Mesothelial cell of epicardium (in vitro differentiated cells): ENCODE results near the gene CLTCL1. TPM values are rescaled to one million over a fixed set of nuclear protein-coding genes. Genes with fewer than 3 reads are reported as not detected.
A peak's percentile ranks its signal among the peaks of the same experiment; 100 is the strongest.

Source experiments
- DNase-seq, 2 experiments: peaks; one replicate each; pipeline ENCODE4 v3.0.0; 2021; ENCODE audit warnings: low spot score in 2 of 2; ENCODE audit not compliant: unreplicated experiment in 2 of 2
- H3K27ac Mint-ChIP-seq: 2 replicates; pipeline ENCODE4 v1.8.0; 2021; ENCODE audit warnings: mixed read lengths
- H3K27me3 Mint-ChIP-seq: 2 replicates; pipeline ENCODE4 v1.8.0; 2021; ENCODE audit warnings: low read depth, mixed read lengths
- H3K36me3 Mint-ChIP-seq: 2 replicates; pipeline ENCODE4 v1.8.0; 2021; ENCODE audit warnings: mixed read lengths
- H3K4me1 Mint-ChIP-seq: 2 replicates; pipeline ENCODE4 v1.8.0; 2021; ENCODE audit warnings: mixed read lengths
- H3K4me3 Mint-ChIP-seq: 2 replicates; pipeline ENCODE4 v1.8.0; 2021; ENCODE audit warnings: mild to moderate bottlenecking, moderate library complexity, mixed read lengths
- H3K9me3 Mint-ChIP-seq: 2 replicates; pipeline ENCODE4 v1.8.0; 2021; ENCODE audit warnings: mixed read lengths
- CTCF ChIP-seq: fragments of 200-600 bp; sonication (generic); IDR thresholded peaks from one replicate; pipeline ENCODE4 v1.5.0; 2021; ENCODE audit warnings: antibody characterized with exemption; ENCODE audit not compliant: unreplicated experiment
- total RNA-seq: library from RNA; stranded (reverse); gene quantifications from 3 replicates; pipeline ENCODE4 v1.2.1, GENCODE V29; 2021

Gene CLTCL1
- total RNA-seq, 1 donor from 2014 or later: 5.9 TPM

GRCh38 chr22:19149047-19149883, 142.3 kb downstream of the CLTCL1 start:
- Mint-ChIP-seq H3K27me3 (peaks cover 77% of the 10 kb centered on the region), H3K27ac (no peak overlapping the region), H3K4me1 (peaks cover 5% of the 10 kb centered on the region), H3K36me3 (no peaks in the 10 kb centered on the region), H3K9me3 (peaks cover 4% of the 10 kb centered on the region), H3K4me3 (no peak overlapping the region)
- no peak for TF ChIP-seq CTCF
- DNase-seq: peak in 1 of 2 experiments; percentile 7

GRCh38 chr22:19148417-19149046, 143.0 kb downstream of the CLTCL1 start:
- no peak for TF ChIP-seq CTCF
- no peak overlapping the region for H3K4me3 Mint-ChIP-seq
- H3K27me3 Mint-ChIP-seq: peaks cover 71% of the 10 kb centered on the region
- peaks cover 11% of the 10 kb centered on the region for H3K4me1 Mint-ChIP-seq
- H3K9me3 Mint-ChIP-seq: peaks cover under 1% of the 10 kb centered on the region
- no peak for DNase-seq
- H3K36me3 Mint-ChIP-seq: no peaks in the 10 kb centered on the region
- no peak overlapping the region for H3K27ac Mint-ChIP-seq

GRCh38 chr22:19147195-19147780, 144.2 kb downstream of the CLTCL1 start:
- Mint-ChIP-seq H3K9me3 (no peaks in the 10 kb centered on the region), H3K27me3 (peaks cover 60% of the 10 kb centered on the region), H3K36me3 (no peaks in the 10 kb centered on the region), H3K27ac (no peak overlapping the region), H3K4me1 (peaks cover 14% of the 10 kb centered on the region), H3K4me3 (no peak overlapping the region)
- TF ChIP-seq CTCF: no peak
- no peak for DNase-seq

GRCh38 chr22:19146215-19146968, 145.1 kb downstream of the CLTCL1 start:
- DNase-seq: no peak
- peaks cover 14% of the 10 kb centered on the region for H3K4me1 Mint-ChIP-seq
- H3K9me3 Mint-ChIP-seq: no peaks in the 10 kb centered on the region
- peaks cover 51% of the 10 kb centered on the region for H3K27me3 Mint-ChIP-seq
- no peak overlapping the region for H3K4me3 Mint-ChIP-seq
- TF ChIP-seq CTCF: no peak
- H3K27ac Mint-ChIP-seq: no peak overlapping the region
- H3K36me3 Mint-ChIP-seq: peaks cover 2% of the 10 kb centered on the region

- H3K27ac Mint-ChIP-seq: peak overlapping the region; percentile 95
- peak overlapping the region; percentile 97 for H3K4me3 Mint-ChIP-seq
- H3K9me3 Mint-ChIP-seq: no peaks in the 10 kb centered on the region
- H3K27me3 Mint-ChIP-seq: peaks cover 37% of the 10 kb centered on the region
- peaks cover 11% of the 10 kb centered on the region for H3K4me1 Mint-ChIP-seq
- TF ChIP-seq CTCF: no peak
- peaks cover 13% of the 10 kb centered on the region for H3K36me3 Mint-ChIP-seq
- DNase-seq: no peak
Observed at GRCh38 chr22:19143967-19144400, 147.5 kb downstream of the CLTCL1 start.
